ENCODE data around the gene ZDHHC9. TPM values are rescaled to one million over a fixed set of nuclear protein-coding genes. Genes with fewer than 3 reads are reported as not detected.

Gene ZDHHC9
- total RNA-seq, 5 donors from 2014 or later (not counting 1 experiment from before 2014, with no cell fraction given) = 3.3 to 7.9 (median 7.3) TPM

GRCh38 chrX:129755779-129756650 is 87.7 kb downstream of the ZDHHC9 start:
- Mint-ChIP-seq H3K4me1 (peaks cover 59 to 78% (median 62%) of the 10 kb centered on the region in 3 donors), H3K27me3 (no peaks in the 10 kb centered on the region), H3K4me3 (peak overlapping the region; percentile 49 to 76 (median 60)), H3K9me3 (no peaks in the 10 kb centered on the region), H3K36me3 (no peaks in the 10 kb centered on the region), H3K27ac (peak overlapping the region; percentile 85 to 87)
- Histone ChIP-seq H3K4me1 (ENCODE audit: control insufficient read depth in 1 of 2, extremely low read depth in 1 of 2, insufficient read depth in 2 of 2, low read length in 2 of 2) (peaks cover 34 to 70% of the 10 kb centered on the region in 2 experiments), H3K4me3 (ENCODE audit: control insufficient read depth in 1 of 2, extremely low read depth in 1 of 2, low read length in 1 of 2) (peak overlapping the region; percentile 11 to 41), H3K36me3 (ENCODE audit: control insufficient read depth in 2 of 2, extremely low read depth in 1 of 2, insufficient read depth in 1 of 2, low read length in 1 of 2) (no peaks in the 10 kb centered on the region), H3K27ac (ENCODE audit: low read length) (peak overlapping the region; percentile 65), H3K27me3 (replicated peaks in 1 of 2; ENCODE audit: control insufficient read depth in 2 of 2, extremely low read depth in 1 of 2, insufficient read depth in 2 of 2, low read length in 1 of 2) (no peaks in the 10 kb centered on the region), H3K9me3 (no peaks in the 10 kb centered on the region)
- DNase-seq = peak in 9 of 35 experiments; percentile 9 to 51 (median 18)
- peak; percentile 44 to 76 (median 70) for ATAC-seq (replicated peaks in 1 of 4)
- ChIA-PET POLR2A (interaction anchor here in 1 of 2 donors (2.0 kb wide), 1 partner anchor 26 kb away, joined by 5 read pairs; no protein-coding TSS in a partner anchor), CTCF (interaction anchor here (0.5 to 2.1 kb wide), 7 partner anchors 16 to 1503 kb away, joined by 3 to 8 read pairs (median 3); no protein-coding TSS in a partner anchor)
- WGBS (ENCODE audit: insufficient coverage) = no CpG with 5 or more reads among the region's 18 CpGs

GRCh38 chrX:129754056-129755024 is 89.3 kb downstream of the ZDHHC9 start:
- Histone ChIP-seq H3K4me3 (ENCODE audit: control insufficient read depth in 1 of 2, extremely low read depth in 1 of 2, low read length in 1 of 2) (no peak overlapping the region), H3K27me3 (replicated peaks in 1 of 2; ENCODE audit: control insufficient read depth in 2 of 2, extremely low read depth in 1 of 2, insufficient read depth in 2 of 2, low read length in 1 of 2) (no peaks in the 10 kb centered on the region), H3K4me1 (ENCODE audit: control insufficient read depth in 1 of 2, extremely low read depth in 1 of 2, insufficient read depth in 2 of 2, low read length in 2 of 2) (peaks cover 28 to 53% of the 10 kb centered on the region in 2 experiments), H3K9me3 (no peaks in the 10 kb centered on the region), H3K27ac (ENCODE audit: low read length) (no peak overlapping the region), H3K36me3 (ENCODE audit: control insufficient read depth in 2 of 2, extremely low read depth in 1 of 2, insufficient read depth in 1 of 2, low read length in 1 of 2) (no peaks in the 10 kb centered on the region)
- DNase-seq = no peak
- Mint-ChIP-seq H3K4me3 (peak overlapping the region in 1 of 3 donors; percentile 76), H3K9me3 (no peaks in the 10 kb centered on the region), H3K36me3 (no peaks in the 10 kb centered on the region), H3K27ac (peak overlapping the region; percentile 37 to 76), H3K27me3 (no peaks in the 10 kb centered on the region), H3K4me1 (peaks cover 43 to 61% (median 45%) of the 10 kb centered on the region in 3 donors)
- 40% methylated on average over 1 of the region's 22 CpGs for WGBS (ENCODE audit: insufficient coverage)
- ATAC-seq (replicated peaks in 1 of 4) = peak in 1 of 4 experiments; percentile 34
- CTCF ChIA-PET = interaction anchor here (0.6 to 1.5 kb wide), 2 partner anchors 27 to 76 kb away, joined by 3 to 8 read pairs; no protein-coding TSS in a partner anchor
- POLR2A ChIA-PET = no interaction called here

Other genes with a start within 250 kb of the ZDHHC9 start
- under 1 TPM in 1 of 5 donors, not detected in 4; 0.06 TPM for gene APLN, start 188.9 kb downstream of the ZDHHC9 start, total RNA-seq
- gene XPNPEP2, start 104.9 kb downstream of the ZDHHC9 start, total RNA-seq = under 1 TPM in 4 of 5 donors, not detected in 1; 0.20 to 0.84 (median 0.37) TPM
- 100 to 1,000 TPM; 102 to 163 (median 142) TPM for gene SASH3, start 63.9 kb downstream of the ZDHHC9 start, total RNA-seq
- 10 to 100 TPM; 10.7 to 21.7 (median 18.7) TPM for gene UTP14A, start 62.3 kb upstream of the ZDHHC9 start, total RNA-seq
- gene BCORL1, start 138.7 kb upstream of the ZDHHC9 start, total RNA-seq = 10 to 100 TPM in 4 of 5 donors, 1 to 10 TPM in 1; 8.7 to 13.5 (median 12.3) TPM